ENCODE measurements around the gene CEP290.
"Not testable (repeated sequence)": the region's sequence is repeated elsewhere in the genome, so short reads cannot be mapped to it uniquely, and the experiment has no call there.

CEP290 gene

GRCh38 chr12:88142610-88142991 is 713 bp upstream of the CEP290 start:
- in situ Hi-C loops (cut with HindIII; ENCODE audit: low sequenced_read_pairs) = no loop called here

DNA sequence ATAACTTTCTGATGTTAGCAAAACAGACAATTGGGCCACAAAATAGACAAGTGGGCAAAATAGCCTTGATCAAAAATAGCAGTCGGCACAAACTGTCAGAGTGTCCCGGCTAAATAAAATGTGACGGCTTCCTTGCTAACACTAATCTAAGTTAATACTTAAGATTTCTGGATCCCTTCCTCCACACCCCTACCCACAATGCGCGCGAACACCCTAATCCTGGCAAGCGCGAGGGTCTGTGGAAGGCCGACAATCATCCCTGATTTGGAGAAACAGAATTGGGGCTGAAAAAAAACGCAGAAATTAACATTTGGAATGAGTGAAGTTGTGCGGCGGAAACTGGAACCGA is 489 bp downstream of the CEP290 start:
- in situ Hi-C loops (cut with HindIII; ENCODE audit: low sequenced_read_pairs) = no loop called here

- in situ Hi-C loops (cut with HindIII; ENCODE audit: low sequenced_read_pairs) = not testable (repeated sequence)
These were observed 2.2 kb downstream of the CEP290 start for GRCh38 chr12:88139711-88140110.

DNA sequence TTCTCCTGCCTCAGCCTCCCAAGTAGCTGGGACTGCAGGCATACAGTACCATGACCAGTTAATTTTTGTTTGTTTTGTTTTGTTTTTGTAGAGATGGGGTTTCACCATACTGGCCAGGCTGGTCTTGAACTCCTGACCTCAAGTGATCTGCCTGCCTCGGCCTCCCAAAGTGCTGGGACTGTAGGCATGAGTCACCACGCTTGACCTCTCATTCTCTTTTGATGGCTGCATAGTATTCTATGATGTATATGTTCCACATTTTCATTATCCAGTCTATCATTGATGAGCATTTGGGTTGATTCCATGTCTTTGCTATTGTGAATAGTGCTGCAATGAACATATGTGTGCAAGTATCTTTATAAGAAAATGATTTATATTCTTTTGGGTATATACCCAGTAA is 8.7 kb downstream of the CEP290 start:
- in situ Hi-C loops (cut with HindIII; ENCODE audit: low sequenced_read_pairs) = not testable (repeated sequence)

GRCh38 chr12:88132392-88132791 is 9.5 kb downstream of the CEP290 start:
- in situ Hi-C loops (cut with HindIII; ENCODE audit: low sequenced_read_pairs) = no loop called here

DNA sequence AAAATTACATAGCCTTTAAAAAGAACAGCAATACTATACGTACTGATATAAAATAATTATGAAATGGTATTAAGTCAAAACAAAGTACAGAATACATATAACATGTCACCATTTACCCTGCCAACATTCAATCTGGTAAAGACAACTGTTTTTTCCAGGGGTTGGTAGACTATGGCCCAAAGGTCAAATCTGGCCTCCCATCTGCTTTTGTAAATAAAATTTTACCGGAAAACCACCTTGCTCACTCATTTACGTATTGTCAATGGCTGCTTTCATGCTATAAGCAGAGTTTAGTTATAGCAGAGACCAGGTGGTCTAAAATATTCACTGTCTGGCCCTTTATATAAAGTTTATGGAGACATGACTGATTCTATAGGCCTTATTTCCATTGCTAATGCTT is 14.0 kb downstream of the CEP290 start:
- in situ Hi-C loops (cut with HindIII; ENCODE audit: low sequenced_read_pairs) = no loop called here

DNA sequence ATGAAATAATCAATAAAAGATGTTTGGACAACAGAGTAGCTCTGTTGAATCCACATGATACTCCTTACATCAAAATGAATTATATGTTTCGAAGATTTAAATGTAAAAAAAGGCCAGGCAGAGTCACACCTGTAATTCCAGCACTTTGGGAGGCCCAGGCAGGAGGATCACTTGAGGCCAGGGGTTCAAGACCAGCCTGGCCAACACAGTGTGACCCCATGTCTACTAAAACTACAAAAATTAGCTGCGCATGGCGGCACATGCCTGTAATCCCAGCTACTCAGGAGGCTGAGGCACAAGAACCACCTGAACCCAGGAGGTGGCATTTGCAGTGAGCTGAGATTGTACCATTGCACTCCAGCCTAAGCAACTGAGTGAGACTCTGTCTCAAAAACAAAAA is 14.8 kb downstream of the CEP290 start:
- in situ Hi-C loops (cut with HindIII; ENCODE audit: low sequenced_read_pairs) = no loop called here

GRCh38 chr12:88122666-88123065 is 19.2 kb downstream of the CEP290 start:
- in situ Hi-C loops (cut with HindIII; ENCODE audit: low sequenced_read_pairs) = no loop called here

- in situ Hi-C loops (cut with HindIII; ENCODE audit: low sequenced_read_pairs) = no loop called here
These were observed 28.0 kb downstream of the CEP290 start for GRCh38 chr12:88113871-88114270.

GRCh38 chr12:88111074-88111652 is 30.7 kb downstream of the CEP290 start:
- in situ Hi-C loops (cut with HindIII; ENCODE audit: low sequenced_read_pairs) = no loop called here

DNA sequence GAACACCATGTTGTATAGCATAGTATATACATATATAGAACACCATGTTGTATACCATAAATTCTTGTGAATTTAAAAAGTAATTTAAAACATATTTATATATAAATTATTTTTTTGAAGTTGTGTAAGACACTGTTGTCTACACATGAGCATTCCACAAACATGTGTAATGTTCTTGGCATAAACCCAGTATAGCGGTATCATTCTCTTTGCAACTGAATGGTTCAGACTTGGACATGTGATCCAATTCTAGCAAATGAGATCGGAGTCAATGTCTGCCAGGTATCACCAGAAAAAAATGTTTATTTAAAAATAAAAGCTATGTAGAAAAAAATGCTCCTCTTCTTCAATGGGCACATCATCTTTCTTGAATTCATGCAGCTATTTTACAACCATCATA is 33.9 kb downstream of the CEP290 start:
- in situ Hi-C loops (cut with HindIII; ENCODE audit: low sequenced_read_pairs) = no loop called here

- in situ Hi-C loops (cut with HindIII; ENCODE audit: low sequenced_read_pairs) = no loop called here
These were observed 48.3 kb downstream of the CEP290 start for GRCh38 chr12:88093573-88093972.

DNA sequence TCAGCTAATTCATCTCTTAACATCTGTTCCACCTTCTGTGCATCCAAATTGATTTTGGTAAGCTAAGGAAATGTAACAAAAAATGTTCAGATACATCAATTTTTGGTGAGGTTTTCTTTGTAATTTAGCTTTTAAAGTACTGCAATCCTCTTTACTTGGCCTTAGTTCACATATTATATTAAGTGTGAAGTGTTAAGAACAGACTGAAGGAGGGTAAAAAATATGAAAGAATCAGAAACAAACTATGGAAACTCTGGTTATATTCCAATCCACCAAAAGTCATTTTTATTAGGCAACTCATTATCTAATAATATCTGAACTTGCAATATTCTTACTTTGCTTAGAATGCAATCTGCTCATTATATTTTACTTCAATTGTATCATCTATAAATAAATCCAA is 49.1 kb downstream of the CEP290 start:
- in situ Hi-C loops (cut with HindIII; ENCODE audit: low sequenced_read_pairs) = no loop called here

GRCh38 chr12:88084210-88084609 is 57.7 kb downstream of the CEP290 start:
- in situ Hi-C loops (cut with HindIII; ENCODE audit: low sequenced_read_pairs) = no loop called here

GRCh38 chr12:88083634-88084033 is 58.3 kb downstream of the CEP290 start:
- in situ Hi-C loops (cut with HindIII; ENCODE audit: low sequenced_read_pairs) = no loop called here

DNA sequence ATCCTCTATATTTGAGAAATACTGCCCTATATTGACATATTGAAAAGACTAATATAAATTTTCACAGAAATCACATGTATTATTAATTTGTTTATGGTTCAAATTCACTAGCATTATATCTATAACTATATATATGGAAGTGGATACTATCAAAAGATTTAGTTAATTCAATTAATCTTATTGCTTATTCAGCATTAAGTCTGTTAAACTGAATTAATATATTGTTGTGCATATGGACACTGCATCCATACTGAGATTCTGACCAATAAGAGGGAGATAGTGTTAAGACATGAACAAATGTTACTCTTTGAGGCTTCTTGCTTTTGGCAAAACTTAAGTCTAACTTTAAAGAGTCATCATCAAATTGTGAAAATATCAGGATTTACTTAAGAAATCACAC is 60.6 kb downstream of the CEP290 start:
- in situ Hi-C loops (cut with HindIII; ENCODE audit: low sequenced_read_pairs) = no loop called here

GRCh38 chr12:88067301-88067700 is 74.6 kb downstream of the CEP290 start:
- in situ Hi-C loops (cut with HindIII; ENCODE audit: low sequenced_read_pairs) = no loop called here

GRCh38 chr12:88063375-88063774 is 78.5 kb downstream of the CEP290 start:
- in situ Hi-C loops (cut with HindIII; ENCODE audit: low sequenced_read_pairs) = no loop called here

GRCh38 chr12:88062474-88062873 is 79.4 kb downstream of the CEP290 start:
- in situ Hi-C loops (cut with HindIII; ENCODE audit: low sequenced_read_pairs) = no loop called here

DNA sequence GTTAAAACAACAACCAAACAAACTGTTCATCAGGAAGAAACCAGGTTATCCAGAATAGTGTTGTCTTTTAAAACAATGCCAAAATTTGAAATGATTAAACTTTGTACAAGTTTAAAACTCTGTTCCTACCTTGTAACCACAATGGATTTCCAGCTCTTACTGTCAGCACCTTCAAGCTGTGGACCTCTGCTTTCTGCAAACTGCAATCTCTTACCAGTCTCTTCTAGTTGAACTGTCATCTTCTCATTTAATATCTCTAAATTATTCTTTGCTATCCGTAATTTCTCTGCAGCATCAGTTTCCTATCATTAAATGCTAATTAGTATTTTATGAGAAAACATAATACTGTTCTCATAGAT is 83.2 kb downstream of the CEP290 start:
- in situ Hi-C loops (cut with HindIII; ENCODE audit: low sequenced_read_pairs) = no loop called here

GRCh38 chr12:88057994-88058718 is 83.7 kb downstream of the CEP290 start:
- in situ Hi-C loops (cut with HindIII; ENCODE audit: low sequenced_read_pairs) = no loop called here

GRCh38 chr12:88056571-88056970 is 85.3 kb downstream of the CEP290 start:
- in situ Hi-C loops (cut with HindIII; ENCODE audit: low sequenced_read_pairs) = no loop called here

GRCh38 chr12:88052686-88053085 is 89.2 kb downstream of the CEP290 start:
- in situ Hi-C loops (cut with HindIII; ENCODE audit: low sequenced_read_pairs) = no loop called here
